GM19395 (cell line): Measurements from ENCODE around the gene ALKBH1.

Experiments
- ATAC-seq: cut with Tn5 transposase; IDR thresholded peaks from one replicate; pipeline ENCODE4 v1.9.1; 2021; ENCODE audit warnings: mild to moderate bottlenecking, moderate library complexity; ENCODE audit not compliant: unreplicated experiment

The ALKBH1 gene

DNA sequence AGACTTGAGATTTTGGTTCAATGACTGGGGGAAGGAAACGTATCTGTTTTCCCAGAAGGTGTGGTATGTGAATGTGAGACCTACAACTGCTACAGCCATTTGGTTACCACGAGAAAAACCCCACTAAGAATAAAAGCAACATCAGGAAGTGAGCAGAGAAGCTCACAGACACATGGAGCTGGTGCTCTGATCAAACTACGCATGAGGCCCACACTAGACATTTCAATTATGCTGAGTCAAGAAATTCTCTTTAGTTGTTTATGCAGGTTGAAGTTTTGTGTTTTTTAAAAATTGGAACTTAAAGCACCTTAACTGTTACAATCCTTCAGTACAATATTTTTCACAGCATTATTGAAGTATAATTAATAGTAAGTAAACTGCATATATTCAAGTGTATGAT, 82.5 kb downstream of the ALKBH1 start:
- no peak for ATAC-seq

DNA sequence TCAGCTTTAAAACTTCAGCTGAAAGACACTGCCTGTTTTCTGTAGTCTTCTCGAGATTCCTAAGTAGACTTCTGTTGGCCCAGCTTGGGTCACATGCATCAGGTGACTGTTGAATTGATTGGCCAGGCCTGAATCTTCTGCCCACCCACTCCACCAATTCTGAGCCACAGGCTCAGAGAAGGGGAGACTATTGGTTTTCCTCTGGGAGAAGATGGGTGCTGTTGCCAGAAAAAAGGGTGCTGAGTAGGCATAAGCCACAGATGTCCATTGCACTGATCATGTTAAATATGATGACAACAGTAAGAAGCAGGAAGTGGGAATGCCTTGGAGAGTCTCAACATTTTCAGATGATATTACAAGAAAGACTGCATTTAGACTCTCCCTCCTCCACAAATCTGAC, 84.6 kb downstream of the ALKBH1 start:
- ATAC-seq = no peak
